Breast epithelium (tissue), 3 donors: ENCODE measurements around the gene CSRNP3.

Source experiments
- POLR2A ChIP-seq: fragments of 450-650 bp; IDR thresholded peaks from one replicate; pipeline ENCODE4 v1.6.1; 2016; ENCODE audit warnings: antibody characterized with exemption, mild to moderate bottlenecking, moderate library complexity
- POLR2AphosphoS5 ChIP-seq, 3 donors: sonication (generic); formaldehyde crosslinking; IDR thresholded peaks; one replicate each; pipeline ENCODE4 v1.6.1; 2017; ENCODE audit warnings: antibody characterized with exemption in 3 of 3
- TF ChIP-seq, protein P1 (sequence below), 3 donors: fragments of 450-650 bp; IDR thresholded peaks; one replicate each; pipeline ENCODE4 v1.5.1; 2016 to 2017; ENCODE audit warnings: antibody characterized with exemption in 3 of 3, mild to moderate bottlenecking in 3 of 3, moderate library complexity in 3 of 3

DNA sequence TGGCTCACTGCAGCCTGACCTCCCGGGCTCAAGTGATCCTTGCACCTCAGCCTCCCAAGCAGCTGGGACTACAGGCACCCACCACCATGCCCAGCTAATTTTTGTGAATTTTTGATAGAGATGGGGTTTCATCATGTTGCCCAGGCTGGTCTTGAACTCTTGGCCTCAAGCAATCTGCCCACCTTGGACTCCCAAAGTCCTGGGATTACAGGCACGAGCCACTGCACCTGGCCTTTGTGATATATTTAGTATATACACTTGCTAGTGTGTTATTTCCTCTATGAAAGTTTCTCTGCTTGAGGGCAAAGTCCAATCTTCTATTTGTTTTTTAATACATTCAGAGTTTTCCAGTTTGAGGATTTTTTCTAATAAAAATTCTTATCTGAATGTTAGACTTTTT is 205.3 kb downstream of the CSRNP3 start:
- TF ChIP-seq, protein P1, sequence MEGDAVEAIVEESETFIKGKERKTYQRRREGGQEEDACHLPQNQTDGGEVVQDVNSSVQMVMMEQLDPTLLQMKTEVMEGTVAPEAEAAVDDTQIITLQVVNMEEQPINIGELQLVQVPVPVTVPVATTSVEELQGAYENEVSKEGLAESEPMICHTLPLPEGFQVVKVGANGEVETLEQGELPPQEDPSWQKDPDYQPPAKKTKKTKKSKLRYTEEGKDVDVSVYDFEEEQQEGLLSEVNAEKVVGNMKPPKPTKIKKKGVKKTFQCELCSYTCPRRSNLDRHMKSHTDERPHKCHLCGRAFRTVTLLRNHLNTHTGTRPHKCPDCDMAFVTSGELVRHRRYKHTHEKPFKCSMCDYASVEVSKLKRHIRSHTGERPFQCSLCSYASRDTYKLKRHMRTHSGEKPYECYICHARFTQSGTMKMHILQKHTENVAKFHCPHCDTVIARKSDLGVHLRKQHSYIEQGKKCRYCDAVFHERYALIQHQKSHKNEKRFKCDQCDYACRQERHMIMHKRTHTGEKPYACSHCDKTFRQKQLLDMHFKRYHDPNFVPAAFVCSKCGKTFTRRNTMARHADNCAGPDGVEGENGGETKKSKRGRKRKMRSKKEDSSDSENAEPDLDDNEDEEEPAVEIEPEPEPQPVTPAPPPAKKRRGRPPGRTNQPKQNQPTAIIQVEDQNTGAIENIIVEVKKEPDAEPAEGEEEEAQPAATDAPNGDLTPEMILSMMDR (IDR thresholded peaks at IDR 0.05): no peak
- TF ChIP-seq POLR2AphosphoS5 (IDR thresholded peaks at IDR 0.05) (no peak), POLR2A (no peak)
